GM19463 (cell line): ENCODE data around the gene TRMT2A.

Experiments
- ATAC-seq: cut with Tn5 transposase; IDR thresholded peaks from one replicate; pipeline ENCODE4 v1.9.1; 2021; ENCODE audit warnings: mild to moderate bottlenecking, moderate library complexity; ENCODE audit not compliant: unreplicated experiment

TRMT2A gene

GRCh38 chr22:20066617-20067383, 50.2 kb downstream of the TRMT2A start:
- ATAC-seq: no peak

DNA sequence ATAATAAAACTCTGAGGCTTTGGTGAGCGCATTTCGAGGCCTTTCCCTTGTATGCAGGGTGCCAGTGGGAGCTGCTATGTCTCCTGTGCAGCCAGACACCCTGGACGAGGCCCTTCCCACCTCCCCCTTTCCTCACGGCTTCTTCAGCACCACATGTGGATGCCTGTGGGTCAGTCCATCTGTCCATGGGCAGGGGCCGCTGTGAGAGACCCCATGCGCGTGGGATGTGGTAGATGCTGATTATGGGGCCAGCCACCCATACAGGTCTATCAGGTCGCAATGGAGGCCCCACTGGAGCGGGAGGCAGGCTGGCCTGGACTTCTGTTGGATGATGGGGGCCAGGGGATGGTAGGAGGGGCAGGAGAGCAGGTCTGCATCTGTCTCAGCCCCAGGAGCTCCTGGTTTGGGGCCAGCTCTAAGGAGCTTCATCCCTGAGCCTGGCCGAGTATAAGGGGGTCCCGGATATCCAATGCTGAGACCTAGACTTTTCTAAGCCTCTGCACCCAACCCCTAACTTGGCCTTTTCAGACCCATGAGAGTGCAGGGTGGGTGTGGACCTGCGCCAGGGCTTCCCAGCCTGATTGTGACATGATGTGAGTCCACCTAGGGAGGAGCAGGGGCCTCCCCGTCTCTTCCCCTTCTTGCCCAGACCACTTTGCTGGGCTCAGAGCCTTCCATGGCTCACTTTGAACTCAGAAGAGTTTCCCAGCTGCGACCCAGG, 51.0 kb downstream of the TRMT2A start:
- ATAC-seq: no peak

DNA sequence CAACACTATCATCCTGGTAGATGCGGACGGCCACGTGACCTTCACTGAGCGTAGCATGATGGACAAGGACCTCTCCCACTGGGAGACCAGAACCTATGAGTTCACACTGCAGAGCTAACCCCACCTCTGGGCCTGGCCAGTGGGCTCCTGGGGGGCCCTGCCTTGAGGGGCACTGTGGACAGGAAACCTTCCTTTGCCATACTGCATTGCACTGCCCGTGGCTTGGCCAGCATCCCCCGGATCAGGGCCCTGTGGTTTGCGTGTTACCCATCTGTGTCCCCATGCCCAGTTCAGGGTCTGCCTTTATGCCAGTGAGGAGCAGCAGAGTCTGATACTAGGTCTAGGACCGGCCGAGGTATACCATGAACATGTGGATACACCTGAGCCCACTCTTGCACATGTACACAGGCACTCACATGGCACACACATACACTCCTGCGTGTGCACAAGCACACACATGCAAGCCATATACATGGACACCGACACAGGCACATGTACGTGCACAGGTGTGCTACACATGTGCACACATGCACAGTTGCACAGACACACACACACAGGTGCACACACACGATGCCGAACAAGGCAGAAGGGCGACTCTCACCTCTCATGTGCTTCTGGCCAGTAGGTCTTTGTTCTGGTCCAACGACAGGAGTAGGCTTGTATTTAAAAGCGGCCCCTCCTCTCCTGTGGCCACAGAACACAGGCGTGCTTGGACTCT, 52.3 kb downstream of the TRMT2A start:
- no peak for ATAC-seq

DNA sequence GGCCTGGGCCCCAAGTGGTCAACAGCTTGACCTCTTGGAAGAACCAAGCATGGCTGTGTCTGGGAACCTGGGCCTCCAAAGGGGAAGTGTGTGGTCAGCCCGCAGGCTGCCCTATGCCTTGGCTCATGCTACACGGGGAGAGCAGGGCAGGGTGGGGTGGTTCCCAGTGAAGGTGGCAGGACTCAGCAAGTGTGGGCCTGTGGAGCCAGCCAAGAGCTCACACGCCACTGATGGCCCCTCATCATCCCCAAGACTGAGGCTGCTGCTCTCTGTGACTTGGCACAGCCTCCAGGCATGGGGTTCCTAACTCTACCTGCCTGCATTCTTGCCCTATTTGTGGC, 52.9 kb downstream of the TRMT2A start:
- ATAC-seq: no peak

DNA sequence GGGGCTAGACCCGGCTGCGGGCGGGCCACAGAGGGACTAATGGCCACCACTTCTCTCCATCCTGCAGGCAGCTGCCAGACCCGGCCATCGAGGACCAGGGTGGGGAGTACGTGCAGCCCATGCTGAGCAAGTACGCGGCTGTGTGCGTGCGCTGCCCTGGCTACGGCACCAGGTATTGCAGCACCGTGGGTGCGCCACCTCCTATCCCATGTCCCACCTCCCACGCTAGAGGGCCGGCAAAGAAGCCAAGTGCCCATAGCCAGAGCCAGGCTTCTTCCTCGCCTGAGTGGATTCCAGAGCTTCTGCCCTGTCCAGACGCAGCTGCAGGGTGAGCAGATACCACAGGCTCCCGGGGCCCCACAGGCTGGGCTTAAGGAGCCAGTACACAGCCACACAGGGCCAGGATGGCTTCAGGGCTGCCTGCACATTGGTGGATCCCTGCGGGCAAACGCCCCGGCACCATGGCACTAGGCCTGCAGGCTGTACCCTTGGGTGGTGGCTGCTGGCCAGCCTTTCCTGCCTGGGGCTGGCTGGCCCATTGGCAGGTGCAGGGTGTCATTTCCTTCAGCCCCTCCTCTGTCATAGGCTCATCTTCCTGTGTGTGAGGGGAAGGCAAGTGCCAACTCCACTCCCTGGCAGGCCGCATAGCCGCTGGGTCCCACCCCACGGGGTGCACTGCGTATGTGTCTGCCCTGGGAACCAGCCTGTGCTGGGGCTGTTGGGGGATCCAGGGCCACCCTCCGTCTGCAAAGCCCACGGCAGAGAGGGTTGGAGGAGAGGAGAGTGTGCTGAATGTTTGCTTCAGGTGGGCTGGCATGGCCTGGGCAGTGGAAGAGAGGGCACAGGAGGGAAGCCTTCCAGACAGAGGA, 53.5 kb downstream of the TRMT2A start:
- no peak for ATAC-seq

DNA sequence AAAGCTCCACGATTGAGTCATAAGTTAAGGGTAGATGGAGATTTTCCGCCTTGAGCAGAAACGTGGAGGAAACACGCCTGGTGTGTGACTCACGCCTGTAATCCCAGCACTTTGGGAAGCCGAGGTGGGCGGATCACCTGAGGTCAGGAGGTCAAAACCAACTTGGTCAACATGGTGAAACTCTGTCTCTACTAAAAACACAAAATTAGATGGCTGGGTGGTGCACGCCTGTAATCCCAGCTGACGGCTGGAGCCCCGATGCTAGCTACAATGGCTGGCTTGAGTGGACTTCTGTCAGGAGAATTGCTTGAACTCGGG, 54.3 kb downstream of the TRMT2A start:
- ATAC-seq: no peak

- no peak for ATAC-seq
Observed at GRCh38 chr22:20062043-20062765, 54.8 kb downstream of the TRMT2A start.
